GM12878 (cell line): ENCODE results near the gene NDUFA7. TPM values are rescaled to one million over a fixed set of nuclear protein-coding genes. Genes with fewer than 3 reads are reported as not detected.

Experiments used
- ATF7 ChIP-seq: fragments of 450-650 bp; IDR thresholded peaks from 2 replicates; pipeline ENCODE4 v1.6.1; 2016; ENCODE audit warnings: low read depth, mild to moderate bottlenecking
- BACH1 ChIP-seq: fragments of 450-650 bp; IDR thresholded peaks from 2 replicates; pipeline ENCODE4 v1.6.1; 2017; ENCODE audit warnings: mild to moderate bottlenecking, borderline replicate concordance
- BHLHE40 ChIP-seq, 2 experiments: fragments of 450-650 bp in 1 of 2; IDR thresholded peaks; 2 replicates each; pipeline ENCODE4 v1.6.1; 2011 to 2017; ENCODE audit warnings: low read depth in 2 of 2, borderline replicate concordance in 1 of 2, improper control_type of control experiment in 1 of 2, low read length in 1 of 2, mild to moderate bottlenecking in 1 of 2
- BMI1 ChIP-seq: fragments of 450-650 bp; IDR thresholded peaks from 2 replicates; pipeline ENCODE4 v1.6.1; 2016; ENCODE audit warnings: mild to moderate bottlenecking, moderate library complexity, borderline replicate concordance
- CREB1 ChIP-seq: IDR thresholded peaks from 2 replicates; pipeline ENCODE4 v1.6.1; 2012; ENCODE audit warnings: low read depth, mild to moderate bottlenecking, inconsistent platforms
- EP300 ChIP-seq, 2 experiments: fragments of 150-350 bp in 1 of 2; IDR thresholded peaks; 2 replicates each; pipeline ENCODE4 v1.6.1; 2011 to 2012; ENCODE audit warnings: low read depth in 2 of 2, low read length in 2 of 2, borderline replicate concordance in 1 of 2, improper control_type of control experiment in 1 of 2, inconsistent platforms in 1 of 2; ENCODE audit not compliant: control insufficient read depth in 1 of 2
- EZH2 ChIP-seq: IDR thresholded peaks from 2 replicates; pipeline ENCODE4 v1.6.1; 2012; ENCODE audit warnings: low read depth, mild to moderate bottlenecking, control low read depth, inconsistent platforms, low read length, borderline replicate concordance; ENCODE audit not compliant: control insufficient read depth
- FOXK2 ChIP-seq: fragments of 450-650 bp; IDR thresholded peaks from 2 replicates; pipeline ENCODE4 v1.6.1; 2017; ENCODE audit warnings: mild to moderate bottlenecking, moderate library complexity
- IRF4 ChIP-seq: IDR thresholded peaks from 2 replicates; pipeline ENCODE4 v1.6.1; 2011; ENCODE audit warnings: low read depth, low read length
- KDM1A ChIP-seq: fragments of 200-600 bp; sonication (generic); IDR thresholded peaks from 2 replicates; pipeline ENCODE4 v1.6.1; 2016; ENCODE audit warnings: borderline replicate concordance
- PAX5 ChIP-seq: IDR thresholded peaks from 2 replicates; pipeline ENCODE4 v1.6.1; 2011; ENCODE audit warnings: low read depth, low read length, borderline replicate concordance
- RCOR1 ChIP-seq: conservative IDR thresholded peaks from 2 replicates; pipeline ENCODE4 v1.6.1; 2012; ENCODE audit warnings: low read depth, low read length, improper control_type of control experiment
- SMAD1 ChIP-seq: fragments of 450-650 bp; IDR thresholded peaks from 2 replicates; pipeline ENCODE4 v1.6.1; 2018; ENCODE audit warnings: mild to moderate bottlenecking, low read depth; ENCODE audit not compliant: partially characterized antibody
- SMARCA5 ChIP-seq: fragments of 450-650 bp; IDR thresholded peaks from 2 replicates; pipeline ENCODE4 v1.6.1; 2017; ENCODE audit warnings: mild to moderate bottlenecking
- SMC3 ChIP-seq: IDR thresholded peaks from 2 replicates; pipeline ENCODE4 v1.6.1; 2011; ENCODE audit warnings: low read length, improper control_type of control experiment, borderline replicate concordance
- SREBF2 ChIP-seq: IDR thresholded peaks from 2 replicates; pipeline ENCODE4 v1.6.1; 2012; ENCODE audit warnings: mild to moderate bottlenecking, low read length
- SRF ChIP-seq, 2 experiments: IDR thresholded peaks; 2 replicates each; pipeline ENCODE4 v1.6.1; 2011; ENCODE audit warnings: low read depth in 2 of 2, low read length in 2 of 2, mild to moderate bottlenecking in 1 of 2, moderate library complexity in 1 of 2
- STAT3 ChIP-seq: IDR thresholded peaks from 2 replicates; pipeline ENCODE4 v1.6.1; 2011; ENCODE audit warnings: low read depth, low read length, improper control_type of control experiment
- SUPT20H ChIP-seq: IDR thresholded peaks from 2 replicates; pipeline ENCODE4 v1.6.1; 2011; ENCODE audit warnings: low read depth, mild to moderate bottlenecking, low read length, moderate library complexity, borderline replicate concordance; ENCODE audit not compliant: control insufficient read depth
- TAF1 ChIP-seq: IDR thresholded peaks from 2 replicates; pipeline ENCODE4 v1.6.1; 2011; ENCODE audit warnings: mild to moderate bottlenecking, low read depth, low read length, borderline replicate concordance
- TCF3 ChIP-seq: IDR thresholded peaks from 2 replicates; pipeline ENCODE4 v1.6.1; 2012; ENCODE audit warnings: low read depth, mild to moderate bottlenecking, low read length, borderline replicate concordance; ENCODE audit not compliant: insufficient read depth
- TCF7 ChIP-seq: IDR thresholded peaks from 2 replicates; pipeline ENCODE4 v1.6.1; 2014; ENCODE audit warnings: antibody characterized with exemption, borderline replicate concordance
- ZNF274 ChIP-seq: IDR thresholded peaks from one replicate; pipeline ENCODE4 v1.8.0; 2011; ENCODE audit not compliant: insufficient read length, insufficient read depth
- polyA plus RNA-seq, 11 experiments: library from polyadenylated mRNA; depleted of rRNA in 4 of 11; unstranded in 6 of 11; stranded (reverse) in 5 of 11; fragments of >200 nt; fragmentation: Nextera tagmentation in 4 of 11; fragmentation: Illumina TruSeq in 1 of 11; extraction: Ambion mirVana in 4 of 11; extraction: Trizol in 1 of 11; gene quantifications; 1 replicate in 1 of 11; 2 replicates in 10 of 11; pipeline versions ENCODE4 v1.2.1 to v1.2.3, GENCODE V29; 2011 to 2016; ENCODE audit warnings: inconsistent platforms in 2 of 11, missing spikeins in 2 of 11, low read depth in 1 of 11
- total RNA-seq, 4 experiments: library from RNA; depleted of rRNA in 3 of 4; stranded (reverse); fragments of >200 nt in 3 of 4; fragmentation: Illumina TruSeq in 1 of 4; extraction: Trizol in 1 of 4; gene quantifications; 2 replicates each; pipeline versions ENCODE4 v1.2.1 to v1.2.3, GENCODE V29; 2013 to 2021
- TF ChIP-seq, protein P1 (sequence below): fragments of 450-650 bp; IDR thresholded peaks from 2 replicates; pipeline ENCODE4 v1.6.1; 2017; ENCODE audit warnings: mild to moderate bottlenecking, moderate library complexity
- TF ChIP-seq, protein P2 (sequence below): fragments of 450-650 bp; IDR thresholded peaks from 2 replicates; pipeline ENCODE4 v1.6.1; 2016; ENCODE audit warnings: mild to moderate bottlenecking

The NDUFA7 gene
- total and polyA plus RNA-seq, 10 of the 15 experiments (the other 5 are each of a cell fraction or from before 2014, with no cell fraction given), result 79.0 to 360 (median 174) TPM

- peak; percentile 90 for TF ChIP-seq BACH1
- TF ChIP-seq SREBF2, result no peak
- TF ChIP-seq SMAD1, result no peak
- TF ChIP-seq PAX5, result peak; percentile 23; the same call in 1 of the 2 replicates
- TF ChIP-seq STAT3, result no peak
- TF ChIP-seq ATF7, result peak; percentile 47; the same call in 1 of the 2 replicates
- TF ChIP-seq EP300 (IDR thresholded peaks at IDR 0.05; ENCODE audit: borderline replicate concordance in 1 of 2, control insufficient read depth in 1 of 2, low read depth in 2 of 2, low read length in 2 of 2), result peak in 1 of 2 experiments; percentile 39; a peak in 1 of 4 replicates
- no peak for TF ChIP-seq EZH2
- no peak for TF ChIP-seq KDM1A
- TF ChIP-seq TAF1, result peak; percentile 39; the same call in 1 of the 2 replicates
- no peak for TF ChIP-seq BMI1
- no peak for TF ChIP-seq FOXK2
- TF ChIP-seq CREB1, result peak; percentile 84
- TF ChIP-seq BHLHE40 (IDR thresholded peaks at IDR 0.05; ENCODE audit: borderline replicate concordance in 1 of 2, low read depth in 2 of 2, low read length in 1 of 2), result peak; percentile 75 to 90; a peak in 3 of 4 replicates
- TF ChIP-seq TCF7, result no peak
- TF ChIP-seq SRF (IDR thresholded peaks at IDR 0.05; ENCODE audit: low read depth in 2 of 2, low read length in 2 of 2), result peak in 1 of 2 experiments; percentile 68; a peak in 2 of 4 replicates
- TF ChIP-seq, protein P1, sequence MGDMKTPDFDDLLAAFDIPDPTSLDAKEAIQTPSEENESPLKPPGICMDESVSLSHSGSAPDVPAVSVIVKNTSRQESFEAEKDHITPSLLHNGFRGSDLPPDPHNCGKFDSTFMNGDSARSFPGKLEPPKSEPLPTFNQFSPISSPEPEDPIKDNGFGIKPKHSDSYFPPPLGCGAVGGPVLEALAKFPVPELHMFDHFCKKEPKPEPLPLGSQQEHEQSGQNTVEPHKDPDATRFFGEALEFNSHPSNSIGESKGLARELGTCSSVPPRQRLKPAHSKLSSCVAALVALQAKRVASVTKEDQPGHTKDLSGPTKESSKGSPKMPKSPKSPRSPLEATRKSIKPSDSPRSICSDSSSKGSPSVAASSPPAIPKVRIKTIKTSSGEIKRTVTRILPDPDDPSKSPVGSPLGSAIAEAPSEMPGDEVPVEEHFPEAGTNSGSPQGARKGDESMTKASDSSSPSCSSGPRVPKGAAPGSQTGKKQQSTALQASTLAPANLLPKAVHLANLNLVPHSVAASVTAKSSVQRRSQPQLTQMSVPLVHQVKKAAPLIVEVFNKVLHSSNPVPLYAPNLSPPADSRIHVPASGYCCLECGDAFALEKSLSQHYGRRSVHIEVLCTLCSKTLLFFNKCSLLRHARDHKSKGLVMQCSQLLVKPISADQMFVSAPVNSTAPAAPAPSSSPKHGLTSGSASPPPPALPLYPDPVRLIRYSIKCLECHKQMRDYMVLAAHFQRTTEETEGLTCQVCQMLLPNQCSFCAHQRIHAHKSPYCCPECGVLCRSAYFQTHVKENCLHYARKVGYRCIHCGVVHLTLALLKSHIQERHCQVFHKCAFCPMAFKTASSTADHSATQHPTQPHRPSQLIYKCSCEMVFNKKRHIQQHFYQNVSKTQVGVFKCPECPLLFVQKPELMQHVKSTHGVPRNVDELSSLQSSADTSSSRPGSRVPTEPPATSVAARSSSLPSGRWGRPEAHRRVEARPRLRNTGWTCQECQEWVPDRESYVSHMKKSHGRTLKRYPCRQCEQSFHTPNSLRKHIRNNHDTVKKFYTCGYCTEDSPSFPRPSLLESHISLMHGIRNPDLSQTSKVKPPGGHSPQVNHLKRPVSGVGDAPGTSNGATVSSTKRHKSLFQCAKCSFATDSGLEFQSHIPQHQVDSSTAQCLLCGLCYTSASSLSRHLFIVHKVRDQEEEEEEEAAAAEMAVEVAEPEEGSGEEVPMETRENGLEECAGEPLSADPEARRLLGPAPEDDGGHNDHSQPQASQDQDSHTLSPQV, result no peak
- TF ChIP-seq IRF4, result no peak
- no peak for TF ChIP-seq SMC3
- TF ChIP-seq, protein P2, sequence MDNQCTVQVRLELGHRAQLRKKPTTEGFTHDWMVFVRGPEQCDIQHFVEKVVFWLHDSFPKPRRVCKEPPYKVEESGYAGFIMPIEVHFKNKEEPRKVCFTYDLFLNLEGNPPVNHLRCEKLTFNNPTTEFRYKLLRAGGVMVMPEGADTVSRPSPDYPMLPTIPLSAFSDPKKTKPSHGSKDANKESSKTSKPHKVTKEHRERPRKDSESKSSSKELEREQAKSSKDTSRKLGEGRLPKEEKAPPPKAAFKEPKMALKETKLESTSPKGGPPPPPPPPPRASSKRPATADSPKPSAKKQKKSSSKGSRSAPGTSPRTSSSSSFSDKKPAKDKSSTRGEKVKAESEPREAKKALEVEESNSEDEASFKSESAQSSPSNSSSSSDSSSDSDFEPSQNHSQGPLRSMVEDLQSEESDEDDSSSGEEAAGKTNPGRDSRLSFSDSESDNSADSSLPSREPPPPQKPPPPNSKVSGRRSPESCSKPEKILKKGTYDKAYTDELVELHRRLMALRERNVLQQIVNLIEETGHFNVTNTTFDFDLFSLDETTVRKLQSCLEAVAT, result peak; percentile 35
- TF ChIP-seq SUPT20H, result no peak
- no peak for TF ChIP-seq SMARCA5
- TF ChIP-seq RCOR1, result peak; percentile 89; the same call in 1 of the 2 replicates
- TF ChIP-seq ZNF274, result no peak
- TF ChIP-seq TCF3, result 0 out of 2 replicates have a peak, but pooled peaks have one; percentile 12
Measured at GRCh38 chr19:8307965-8308866, 13.0 kb downstream of the NDUFA7 start, which contains the start of gene CD320 (continued).
